GM23248 (cell line): Measurements from ENCODE around the gene PQBP1. TPM values are rescaled to one million over a fixed set of nuclear protein-coding genes. Genes with fewer than 3 reads are reported as not detected.
A peak's percentile ranks its signal among the peaks of the same experiment; 100 is the strongest.

ENCODE experiments used
- DNase-seq: peaks from one replicate; pipeline ENCODE4 v3.0.0-alpha.2; 2015
- H2AFZ ChIP-seq: fragments of 200-600 bp; sonication (generic); 2 replicates; pipeline ENCODE4 v1.6.1; 2016; ENCODE audit warnings: antibody characterized with exemption
- H3F3A ChIP-seq: fragments of 200-600 bp; sonication (generic); 2 replicates; pipeline ENCODE4 v1.6.1; 2016; ENCODE audit warnings: mild to moderate bottlenecking, antibody characterized with exemption, mixed run types; ENCODE audit not compliant: insufficient read depth
- H3K27ac ChIP-seq: fragments of 200-600 bp; sonication (generic); 2 replicates; pipeline ENCODE4 v1.5.1; 2016; ENCODE audit warnings: mild to moderate bottlenecking
- H3K27me3 ChIP-seq: fragments of 200-600 bp; sonication (generic); replicated peaks from 2 replicates; pipeline ENCODE4 v1.6.1; 2016; ENCODE audit warnings: mild to moderate bottlenecking; ENCODE audit not compliant: insufficient read depth
- H3K36me3 ChIP-seq: fragments of 200-600 bp; sonication (generic); 2 replicates; pipeline ENCODE4 v1.6.1; 2016; ENCODE audit warnings: low read depth, mild to moderate bottlenecking
- H3K4me1 ChIP-seq: fragments of 200-600 bp; sonication (generic); 2 replicates; pipeline ENCODE4 v1.6.1; 2016; ENCODE audit warnings: mild to moderate bottlenecking; ENCODE audit not compliant: insufficient read depth
- H3K4me2 ChIP-seq: fragments of 200-600 bp; sonication (generic); one replicate; pipeline ENCODE4 v1.6.1; 2016; ENCODE audit warnings: mild to moderate bottlenecking; ENCODE audit not compliant: unreplicated experiment
- H3K4me3 ChIP-seq: fragments of 200-600 bp; sonication (generic); 2 replicates; pipeline ENCODE4 v1.5.1; 2016; ENCODE audit warnings: mild to moderate bottlenecking
- H3K79me2 ChIP-seq: fragments of 200-600 bp; sonication (generic); 2 replicates; pipeline ENCODE4 v1.6.1; 2016; ENCODE audit warnings: mild to moderate bottlenecking; ENCODE audit not compliant: insufficient read depth
- H3K9ac ChIP-seq: fragments of 200-600 bp; sonication (generic); 2 replicates; pipeline ENCODE4 v1.6.1; 2016; ENCODE audit warnings: mild to moderate bottlenecking
- H3K9me2 ChIP-seq: fragments of 200-600 bp; sonication (generic); 2 replicates; pipeline ENCODE4 v1.6.1; 2016; ENCODE audit warnings: mixed run types, mild to moderate bottlenecking, moderate library complexity; ENCODE audit not compliant: insufficient read depth
- H3K9me3 ChIP-seq: fragments of 200-600 bp; sonication (generic); one replicate; pipeline ENCODE4 v1.6.1; 2017; ENCODE audit warnings: low read depth
- H4K20me1 ChIP-seq: fragments of 200-600 bp; sonication (generic); 2 replicates; pipeline ENCODE4 v1.6.0; 2016; ENCODE audit not compliant: insufficient read depth
- EZH2 ChIP-seq: fragments of 200-600 bp; sonication (generic); IDR thresholded peaks from 2 replicates; pipeline ENCODE4 v1.6.1; 2018; ENCODE audit warnings: antibody characterized with exemption, mild to moderate bottlenecking; ENCODE audit not compliant: insufficient read depth, poor library complexity, severe bottlenecking
- EZH2phosphoT487 ChIP-seq: fragments of 200-600 bp; sonication (generic); IDR thresholded peaks from 2 replicates; pipeline ENCODE4 v1.6.1; 2018; ENCODE audit warnings: antibody characterized with exemption, moderate library complexity, mild to moderate bottlenecking, low read depth; ENCODE audit not compliant: insufficient read depth
- WGBS, 2 experiments: methylation state at CpG; one replicate each; pipeline ENCODE4 v1.1.6; 2015 to 2017; ENCODE audit warnings: low lambda C conversion rate in 2 of 2, low coverage in 1 of 2; ENCODE audit errors: missing lambda C conversion rate in 2 of 2; 5-methylcytosine and 5-hydroxymethylcytosine counted together
- in situ Hi-C: fragments of 300-500 bp; cut with MboI; formaldehyde crosslinking; loops from 2 replicates; pipeline ENCODE4 v1.15.0; 2020
- polyA plus RNA-seq: library from polyadenylated mRNA; unstranded; fragments of >200 nt; fragmentation: Nextera tagmentation; extraction: Ambion mirVana; gene quantifications from 2 replicates; pipeline ENCODE4 v1.2.1, GENCODE V29; 2016
- total RNA-seq: library from RNA; depleted of rRNA; stranded (reverse); fragments of >200 nt; shearing (Covaris generic); gene quantifications from 2 replicates; pipeline ENCODE4 v1.2.3, GENCODE V29; 2014

The PQBP1 gene
- total and polyA plus RNA-seq, 2 experiments from 2014 or later, result 30.3 to 45.4 TPM

GRCh38 chrX:48909703-48910294, 12.1 kb downstream of the PQBP1 start:
- no peaks in the 10 kb centered on the region for H3K9me3 ChIP-seq
- no peaks in the 10 kb centered on the region for H3K27me3 ChIP-seq
- TF ChIP-seq EZH2phosphoT487, result no peak
- TF ChIP-seq EZH2, result no peak
- H3K4me3 ChIP-seq, result peak overlapping the region; percentile 93
- no peak overlapping the region for H3K27ac ChIP-seq
- WGBS, 2 experiments, result 95 to 98% methylated on average over 7 to 17 of the region's 17 CpGs
- H3K4me2 ChIP-seq, result peak overlapping the region; percentile 78
- no peaks in the 10 kb centered on the region for H3K4me1 ChIP-seq
- H3K9me2 ChIP-seq, result no peaks in the 10 kb centered on the region
- peaks cover 41% of the 10 kb centered on the region for H3K79me2 ChIP-seq
- in situ Hi-C loops, result loop anchor here (25.0 kb wide), 1 partner anchor 247 kb away; no protein-coding TSS in a partner anchor
- no peaks in the 10 kb centered on the region for H3K36me3 ChIP-seq
- H2AFZ ChIP-seq, result no peak overlapping the region
- no peaks in the 10 kb centered on the region for H4K20me1 ChIP-seq
- no peaks in the 10 kb centered on the region for H3F3A ChIP-seq
- no peak overlapping the region for H3K9ac ChIP-seq
- DNase-seq, result no peak

- in situ Hi-C loops, result loop anchor here (25.0 kb wide), 1 partner anchor 249 kb away; no protein-coding TSS in a partner anchor
- H2AFZ ChIP-seq, result peak overlapping the region; percentile 84
- no peaks in the 10 kb centered on the region for H3K27me3 ChIP-seq
- H3F3A ChIP-seq, result no peaks in the 10 kb centered on the region
- H3K79me2 ChIP-seq, result peaks cover 41% of the 10 kb centered on the region
- peak overlapping the region; percentile 91 for H3K27ac ChIP-seq
- H3K4me1 ChIP-seq, result no peaks in the 10 kb centered on the region
- no peaks in the 10 kb centered on the region for H3K9me2 ChIP-seq
- no peaks in the 10 kb centered on the region for H4K20me1 ChIP-seq
- H3K4me3 ChIP-seq, result peak overlapping the region; percentile 93
- TF ChIP-seq EZH2, result no peak
- no peak for TF ChIP-seq EZH2phosphoT487
- H3K9me3 ChIP-seq, result no peaks in the 10 kb centered on the region
- H3K36me3 ChIP-seq, result no peaks in the 10 kb centered on the region
- H3K4me2 ChIP-seq, result peak overlapping the region; percentile 78
- peak; percentile 54 for DNase-seq
- WGBS, 2 experiments, result 0 to 3% methylated on average over 9 to 12 of the region's 12 CpGs
- peak overlapping the region; percentile 100 for H3K9ac ChIP-seq
Observed at GRCh38 chrX:48910926-48911411, 13.2 kb downstream of the PQBP1 start.

- no peaks in the 10 kb centered on the region for H3K36me3 ChIP-seq
- H3K27me3 ChIP-seq, result no peaks in the 10 kb centered on the region
- in situ Hi-C loops, result loop anchor here (25.0 kb wide), 1 partner anchor 249 kb away; no protein-coding TSS in a partner anchor
- 1 to 3% methylated on average over 35 to 56 of the region's 60 CpGs for WGBS, 2 experiments
- peak within 1 kb of the TSS; percentile 100 for H3K9ac ChIP-seq
- H2AFZ ChIP-seq, result peak within 1 kb of the TSS; percentile 84
- H3K4me2 ChIP-seq, result peak within 1 kb of the TSS; percentile 80
- no peaks in the 10 kb centered on the region for H3F3A ChIP-seq
- H3K27ac ChIP-seq, result peak within 1 kb of the TSS; percentile 91
- TF ChIP-seq EZH2 (no peak), EZH2phosphoT487 (no peak)
- H3K79me2 ChIP-seq, result peaks cover 41% of the 10 kb centered on the region
- no peaks in the 10 kb centered on the region for H3K9me3 ChIP-seq
- no peaks in the 10 kb centered on the region for H3K9me2 ChIP-seq
- DNase-seq, result peak; percentile 81
- H4K20me1 ChIP-seq, result no peaks in the 10 kb centered on the region
- H3K4me1 ChIP-seq, result no peaks in the 10 kb centered on the region
- H3K4me3 ChIP-seq, result peak within 1 kb of the TSS; percentile 93
Observed at GRCh38 chrX:48911412-48912182, 13.9 kb downstream of the PQBP1 start, which contains the start of gene SLC35A2. SLC35A2 (minus strand) TSS chrX:48911646; CDS start chrX:48911636, 10 bp downstream.

GRCh38 chrX:48913605-48914366, 16.1 kb downstream of the PQBP1 start:
- Histone ChIP-seq H3K27ac (no peak overlapping the region), H3K9ac (no peak overlapping the region), H3K9me2 (no peaks in the 10 kb centered on the region), H3K27me3 (no peaks in the 10 kb centered on the region), H3K79me2 (peaks cover 27% of the 10 kb centered on the region), H3K4me3 (no peak overlapping the region), H2AFZ (no peak overlapping the region), H4K20me1 (no peaks in the 10 kb centered on the region), H3K4me2 (no peak overlapping the region), H3K4me1 (no peaks in the 10 kb centered on the region), H3K36me3 (no peaks in the 10 kb centered on the region), H3F3A (0 out of 2 replicates have a peak, but pooled peaks cover 5% of the 10 kb centered on the region), H3K9me3 (no peaks in the 10 kb centered on the region)
- in situ Hi-C loops, result loop anchor here (25.0 kb wide), 1 partner anchor 251 kb away; no protein-coding TSS in a partner anchor
- TF ChIP-seq EZH2 (no peak), EZH2phosphoT487 (no peak)
- DNase-seq, result no peak
- 73 to 100% methylated on average over 3 to 5 of the region's 5 CpGs for WGBS, 2 experiments
